HG03108 (cell line): Measurements from ENCODE around the gene TMEM169.
"Not testable (repeated sequence)": the region's sequence is repeated elsewhere in the genome, so short reads cannot be mapped to it uniquely, and the experiment has no call there.

Source experiments
- ATAC-seq: cut with Tn5 transposase; IDR thresholded peaks from one replicate; pipeline ENCODE4 v1.9.1; 2021; ENCODE audit warnings: moderate library complexity; ENCODE audit not compliant: unreplicated experiment

TMEM169 gene

DNA sequence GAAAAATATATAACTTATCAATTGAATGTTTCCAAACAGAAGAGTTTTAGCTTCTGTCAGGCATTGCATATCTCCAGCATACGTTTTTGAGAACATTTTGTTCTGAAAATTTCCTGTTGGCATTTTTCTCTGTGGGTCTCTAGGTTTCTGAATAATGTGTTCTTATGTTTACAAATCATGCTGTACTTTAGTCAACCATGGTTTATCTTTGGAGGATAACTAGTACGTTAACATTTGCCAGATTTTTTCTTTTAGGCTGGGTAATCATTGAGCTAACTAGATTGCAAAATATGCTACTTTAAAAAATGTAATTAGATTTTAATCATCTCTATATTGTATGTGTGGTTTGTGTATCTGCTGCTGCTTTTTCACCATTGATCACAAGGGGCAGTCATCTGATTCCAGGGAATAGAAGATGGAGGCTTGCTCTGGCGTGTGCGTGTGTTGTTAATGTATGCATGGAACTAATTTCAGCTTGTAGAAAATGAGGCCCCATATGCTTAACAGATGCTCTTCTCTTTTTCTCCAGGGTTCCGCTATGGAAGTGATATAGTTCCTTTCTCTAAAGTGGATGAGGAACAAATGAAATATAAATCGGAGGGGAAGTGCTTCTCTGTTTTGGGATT is 48.7 kb downstream of the TMEM169 start:
- ATAC-seq = no peak

DNA sequence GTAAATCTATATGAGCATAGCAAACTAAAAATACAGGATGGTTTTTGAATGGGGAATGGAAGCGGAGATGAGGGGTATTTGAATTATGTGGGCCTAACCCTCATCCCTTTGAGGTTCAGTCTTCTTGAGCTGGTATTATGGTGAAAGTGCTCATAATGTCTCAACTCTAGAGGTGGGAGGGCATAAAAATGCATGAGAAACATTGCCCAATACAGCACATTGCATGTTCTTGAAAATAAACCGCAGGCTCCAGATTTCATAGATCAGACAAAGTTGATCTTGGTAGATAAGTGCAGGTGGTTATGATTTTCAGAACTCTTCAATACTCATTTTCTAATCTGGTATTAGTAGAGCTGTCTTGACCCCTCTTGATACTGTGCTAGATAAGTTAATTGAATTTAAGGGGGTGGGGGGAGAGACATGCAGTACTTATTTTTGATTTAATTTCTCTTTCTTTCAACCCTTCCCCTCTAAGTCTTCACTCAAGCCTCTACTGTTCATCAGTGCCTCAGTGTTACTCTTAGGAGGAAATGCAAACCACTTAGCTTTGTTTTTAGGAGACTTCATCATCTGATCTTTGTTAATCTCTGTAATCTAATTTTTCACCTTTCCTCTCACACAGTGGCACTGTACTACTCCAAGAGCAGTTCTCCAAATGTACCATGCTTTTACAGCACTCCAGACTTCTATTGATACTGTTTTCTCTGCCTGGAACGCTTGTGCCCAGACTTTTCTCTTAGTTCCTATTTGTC is 49.6 kb downstream of the TMEM169 start:
- no peak for ATAC-seq

DNA sequence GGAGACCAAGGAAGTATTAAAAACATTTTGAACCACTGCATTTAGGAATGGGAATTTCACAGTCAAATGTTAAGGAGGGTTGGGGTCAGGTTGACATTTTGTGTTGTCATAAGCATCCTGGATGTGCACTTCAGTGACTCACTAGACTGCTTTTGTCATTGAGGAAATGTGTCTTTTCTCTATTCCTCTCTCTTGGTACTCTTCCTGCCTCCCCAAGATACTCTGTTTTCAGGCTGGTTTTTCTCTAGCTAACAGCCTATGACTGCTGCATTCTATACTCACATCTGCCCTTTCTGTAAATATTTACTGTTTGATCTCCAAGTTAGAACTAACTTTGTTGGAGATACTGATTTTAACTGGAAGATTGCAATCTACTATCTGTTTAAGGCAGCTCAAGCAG is 50.9 kb downstream of the TMEM169 start:
- no peak for ATAC-seq

DNA sequence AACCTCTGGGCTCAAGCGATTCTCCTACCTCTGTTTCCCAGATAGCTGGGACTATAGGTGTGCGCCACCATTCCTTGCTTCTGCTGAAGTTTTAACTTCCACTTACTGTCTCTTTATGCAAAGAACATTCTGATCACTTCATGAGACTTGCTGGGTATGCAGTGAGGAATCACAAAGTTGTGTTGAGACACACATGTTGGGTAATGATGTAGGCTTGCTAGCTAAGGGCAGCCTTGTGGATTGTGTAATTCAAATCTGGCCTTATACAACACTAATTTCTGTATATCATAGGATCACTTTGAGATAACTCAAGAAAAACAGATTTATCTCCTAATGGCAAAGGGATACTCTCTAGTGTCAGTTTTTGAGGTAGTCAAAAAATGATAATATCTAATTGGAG is 51.7 kb downstream of the TMEM169 start:
- no peak for ATAC-seq

DNA sequence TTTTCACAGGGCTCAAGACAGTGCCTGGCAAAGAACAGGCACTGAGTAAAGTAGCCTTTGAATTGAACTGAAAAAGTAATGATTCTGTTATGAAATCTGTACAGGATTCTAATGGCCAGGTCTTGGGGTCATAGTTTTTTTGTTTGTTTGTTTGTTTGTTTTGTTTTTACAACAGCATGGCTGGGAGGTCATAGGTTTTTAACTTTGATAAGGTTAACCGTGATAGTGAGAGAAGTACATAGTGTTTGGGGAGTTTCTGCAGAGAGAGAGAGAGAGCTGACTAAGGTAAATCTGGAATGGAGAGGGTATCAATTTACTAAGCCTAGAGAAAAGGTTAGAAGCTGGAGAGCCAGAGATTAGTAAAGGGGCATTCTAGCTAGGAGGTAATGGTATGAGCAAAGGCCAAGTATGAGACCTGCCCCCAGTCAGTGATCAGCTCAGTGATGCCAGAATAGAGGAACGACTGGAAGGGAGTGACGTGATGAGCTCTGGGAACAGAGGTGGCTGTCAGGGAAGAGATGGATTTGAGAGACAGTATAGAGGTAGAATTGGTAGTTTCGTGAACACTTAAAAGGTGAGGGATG is 53.3 kb downstream of the TMEM169 start:
- ATAC-seq = no peak

DNA sequence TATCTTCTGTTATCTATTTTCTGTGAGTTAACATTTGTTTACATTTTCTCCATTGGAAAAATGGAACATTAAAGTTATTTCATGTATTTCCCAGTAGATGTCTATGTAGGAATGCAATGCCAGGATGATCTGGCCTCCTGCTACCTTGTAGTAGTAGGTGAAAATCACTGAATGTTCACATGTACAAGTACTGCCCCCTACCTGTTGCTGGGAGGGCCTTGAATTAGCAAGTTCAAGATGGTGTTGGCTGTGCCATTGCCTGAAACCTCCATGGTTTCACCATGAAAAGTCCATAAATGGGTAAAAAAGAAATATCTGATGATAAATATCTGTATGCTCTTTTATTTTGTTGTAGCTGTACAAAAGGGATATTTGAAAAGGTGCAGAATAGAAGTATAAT is 58.2 kb downstream of the TMEM169 start:
- no peak for ATAC-seq

DNA sequence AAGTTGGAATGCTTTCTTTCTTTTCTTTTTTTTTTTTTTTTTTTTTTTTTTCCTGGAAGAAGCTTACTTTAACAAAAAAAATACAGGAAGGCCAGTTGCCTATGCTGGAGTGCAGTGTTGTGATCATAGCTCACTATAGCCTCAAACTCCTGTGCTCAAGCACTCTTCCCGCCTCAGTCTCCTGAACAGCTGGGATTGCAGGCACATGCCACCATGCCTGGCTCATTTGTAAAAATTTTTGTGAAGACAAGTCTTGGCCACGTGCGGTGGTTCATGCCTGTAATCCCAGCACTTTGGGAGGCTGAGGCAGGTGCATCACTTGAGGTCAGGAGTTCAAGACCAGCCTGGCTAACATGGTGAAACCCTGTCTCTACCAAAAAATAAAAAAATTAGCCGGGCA is 59.8 kb downstream of the TMEM169 start:
- not testable (repeated sequence) for ATAC-seq

DNA sequence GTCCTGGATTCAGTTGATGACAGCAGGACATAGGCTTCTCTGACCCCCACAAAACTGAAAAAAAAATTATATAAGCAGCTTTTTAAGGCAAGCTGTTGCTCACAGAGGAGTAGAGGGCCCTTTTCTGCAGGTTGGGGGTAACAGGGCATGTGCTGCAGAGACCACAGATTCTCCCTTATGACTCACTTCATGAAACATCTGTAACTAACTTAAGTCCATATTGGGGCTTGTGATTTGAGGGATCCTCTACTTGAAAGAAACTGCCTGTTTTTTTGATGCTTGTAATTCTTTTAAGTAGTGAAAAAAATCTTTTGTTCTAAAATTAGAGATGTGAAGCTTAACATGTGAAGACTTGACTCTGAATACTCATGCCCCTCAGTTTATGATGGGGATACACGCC is 60.8 kb downstream of the TMEM169 start:
- ATAC-seq = peak; percentile 98

DNA sequence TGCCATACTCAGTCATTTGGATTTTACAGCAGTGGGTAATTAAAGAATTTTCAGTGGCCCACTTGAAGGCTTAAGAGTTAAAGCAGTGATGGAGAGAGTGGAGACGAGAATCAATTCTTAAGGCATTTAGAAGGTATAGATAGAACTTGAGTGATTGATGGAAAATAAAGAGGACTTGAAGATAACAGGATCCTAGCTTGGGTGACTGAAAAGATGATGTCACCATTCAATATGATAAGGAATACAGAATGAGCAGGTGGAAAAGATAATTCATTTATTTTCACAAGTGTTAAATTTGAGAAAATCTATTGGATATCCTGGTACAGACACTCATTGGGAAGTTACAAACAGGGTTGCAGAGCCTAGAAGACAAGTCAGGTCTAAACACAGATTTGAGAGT is 62.7 kb downstream of the TMEM169 start:
- no peak for ATAC-seq

DNA sequence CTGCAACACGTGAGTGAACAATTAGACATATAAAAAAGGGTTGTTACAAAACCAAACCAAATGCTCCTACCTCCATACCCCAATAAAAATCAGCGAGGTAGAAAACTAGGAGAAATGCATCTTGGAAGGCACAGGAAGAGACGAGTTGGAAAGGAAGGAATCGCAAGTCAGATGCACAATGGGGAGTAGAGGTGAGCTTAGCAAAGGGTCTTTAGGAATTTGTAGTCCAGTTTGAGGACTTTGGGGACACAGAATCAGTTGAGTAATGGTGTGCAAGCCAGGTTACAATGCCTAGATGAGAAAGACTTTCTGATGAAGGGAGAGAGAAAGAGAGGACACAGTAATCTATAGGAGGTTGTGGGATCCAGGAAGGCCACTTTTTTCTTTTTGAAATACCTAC is 63.1 kb downstream of the TMEM169 start:
- no peak for ATAC-seq

DNA sequence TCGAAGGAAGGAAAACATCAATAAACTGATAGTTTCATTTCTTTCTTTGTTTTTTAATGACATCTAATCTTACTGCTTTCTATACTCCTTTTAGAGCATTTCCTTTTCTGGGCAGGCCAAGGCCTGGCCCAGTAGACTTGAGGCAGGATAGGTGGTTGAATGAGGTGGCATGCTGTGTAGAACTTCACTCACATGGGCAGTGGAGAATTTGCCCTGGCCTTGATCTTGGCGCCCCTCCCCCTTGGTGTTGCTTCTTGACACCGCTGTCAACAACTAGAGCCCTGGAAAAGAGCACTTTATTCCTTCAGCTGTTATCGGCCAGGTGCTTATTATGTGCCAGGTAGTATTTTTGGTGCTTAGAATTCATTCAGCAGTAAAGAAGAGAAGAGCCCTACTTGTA is 64.9 kb downstream of the TMEM169 start:
- no peak for ATAC-seq

DNA sequence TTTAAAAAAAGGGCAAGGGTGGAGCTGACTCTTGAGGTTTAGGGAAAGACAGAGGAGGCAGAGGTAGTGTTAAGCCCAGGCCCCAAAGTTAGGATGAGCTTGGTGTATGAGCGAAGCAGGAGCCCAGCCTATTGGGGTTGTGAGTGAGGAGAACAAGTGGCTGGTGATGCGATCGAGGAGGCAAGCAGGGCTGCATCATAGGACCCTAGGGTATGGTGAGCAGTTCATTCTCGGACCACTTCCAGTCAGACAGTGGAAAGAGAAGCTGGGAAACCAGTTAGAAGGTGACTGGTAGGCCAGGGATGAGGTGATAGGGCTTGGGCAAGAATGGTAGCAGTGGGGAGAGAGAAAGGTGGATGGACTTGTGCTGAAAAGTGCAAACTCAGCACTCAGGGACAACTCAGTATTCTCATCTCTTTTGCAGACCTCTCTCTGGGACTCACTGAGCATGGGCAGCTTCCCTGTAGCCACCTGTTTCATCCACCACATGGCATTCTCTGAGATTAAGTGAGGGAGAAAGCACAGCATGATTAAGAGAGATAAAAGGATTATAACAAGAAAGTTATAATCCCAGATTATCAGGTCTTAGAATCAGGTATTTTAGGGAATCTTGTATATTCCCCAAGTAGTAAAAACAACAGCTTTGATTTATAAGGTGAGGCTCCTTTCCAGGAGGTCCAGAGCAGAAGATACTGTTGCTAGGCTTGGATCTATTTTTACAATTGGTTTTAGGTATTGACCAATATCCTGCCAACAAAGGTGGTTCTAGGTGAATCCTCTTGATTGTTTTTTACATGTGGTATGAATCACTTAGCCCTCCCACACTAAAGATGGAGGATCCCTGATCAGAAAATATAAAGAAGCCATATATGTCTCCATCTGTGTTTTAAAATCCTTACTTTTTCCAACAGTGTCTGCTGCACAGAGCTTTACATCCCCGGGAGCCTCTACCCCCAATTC is 65.7 kb downstream of the TMEM169 start:
- ATAC-seq = no peak

DNA sequence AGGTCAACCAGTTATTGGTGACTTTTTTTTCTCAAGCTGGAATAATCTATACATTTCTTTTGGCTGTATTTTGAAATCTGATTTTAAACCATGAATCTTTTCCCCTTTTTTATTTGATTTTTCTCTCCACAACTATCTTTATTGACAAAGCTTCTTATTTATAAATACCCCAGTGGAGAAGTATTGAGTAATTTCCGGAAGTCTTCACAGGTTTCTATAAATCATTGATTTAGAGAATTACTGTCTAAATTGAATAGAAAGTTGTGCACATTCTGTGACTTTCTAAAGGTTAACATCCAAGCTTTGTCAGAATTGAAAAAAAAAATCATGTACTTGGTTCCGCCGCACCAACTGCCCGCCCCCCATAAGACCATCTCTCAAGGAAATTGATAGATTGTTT is 67.3 kb downstream of the TMEM169 start:
- no peak for ATAC-seq

DNA sequence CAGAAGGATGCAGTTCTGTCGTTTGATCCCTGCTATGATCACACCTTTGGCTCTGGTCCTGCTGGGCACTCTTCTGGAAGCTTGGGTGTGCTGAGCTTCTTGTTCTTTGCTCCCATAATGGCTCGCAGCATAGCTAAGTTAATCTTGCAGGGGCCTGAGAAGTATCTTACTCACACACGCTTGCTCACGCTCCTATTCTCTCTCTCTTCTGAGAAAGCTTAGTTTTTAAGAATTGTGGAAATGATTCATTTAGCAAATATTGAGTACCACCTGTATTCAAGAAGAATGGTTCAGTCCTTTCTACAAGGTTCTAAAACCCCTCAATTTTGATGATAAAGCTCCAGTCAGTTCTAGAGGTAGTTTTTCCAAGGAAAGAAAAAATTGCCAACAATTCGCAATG is 68.0 kb downstream of the TMEM169 start:
- ATAC-seq = no peak

DNA sequence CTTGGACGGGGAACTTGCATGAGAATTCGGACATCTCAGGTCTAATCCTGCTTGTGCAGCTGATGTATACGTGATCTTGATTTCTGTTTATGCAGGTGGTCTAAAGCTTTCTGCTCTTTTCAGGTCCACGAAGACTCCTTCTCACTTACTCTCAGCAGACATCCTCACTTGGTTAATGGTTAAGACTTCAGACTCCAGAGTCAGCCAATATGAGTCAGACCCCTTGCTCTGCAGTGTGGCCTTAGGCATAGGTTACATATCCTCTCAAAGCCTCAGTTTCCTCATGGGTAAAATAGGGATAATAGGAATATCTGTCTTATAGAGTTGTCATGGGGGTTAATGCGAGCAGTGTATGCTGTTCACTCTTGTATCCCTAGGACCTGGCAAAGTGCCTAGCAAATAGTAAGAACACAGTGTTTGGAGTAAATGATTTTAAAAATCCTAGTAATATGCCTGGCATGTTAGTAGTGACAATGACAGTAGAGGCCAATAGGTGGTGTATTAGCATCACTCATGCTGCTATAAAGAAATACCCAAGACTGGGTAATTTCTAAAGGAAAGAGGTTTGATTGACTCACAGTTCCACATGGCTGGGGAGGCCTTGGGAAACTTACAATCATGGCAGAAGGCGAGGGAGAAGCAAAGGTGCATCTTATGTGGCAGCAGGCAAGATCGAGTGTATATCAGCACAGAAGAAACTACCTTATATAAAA is 69.8 kb downstream of the TMEM169 start:
- ATAC-seq = no peak
